ENCODE results near the gene CFAP126.
"Not testable (repeated sequence)": the region's sequence is repeated elsewhere in the genome, so short reads cannot be mapped to it uniquely, and the experiment has no call there.

CFAP126 gene
- total RNA-seq: 0 to 0.39 (median 0) reads per million in 3 experiments

DNA sequence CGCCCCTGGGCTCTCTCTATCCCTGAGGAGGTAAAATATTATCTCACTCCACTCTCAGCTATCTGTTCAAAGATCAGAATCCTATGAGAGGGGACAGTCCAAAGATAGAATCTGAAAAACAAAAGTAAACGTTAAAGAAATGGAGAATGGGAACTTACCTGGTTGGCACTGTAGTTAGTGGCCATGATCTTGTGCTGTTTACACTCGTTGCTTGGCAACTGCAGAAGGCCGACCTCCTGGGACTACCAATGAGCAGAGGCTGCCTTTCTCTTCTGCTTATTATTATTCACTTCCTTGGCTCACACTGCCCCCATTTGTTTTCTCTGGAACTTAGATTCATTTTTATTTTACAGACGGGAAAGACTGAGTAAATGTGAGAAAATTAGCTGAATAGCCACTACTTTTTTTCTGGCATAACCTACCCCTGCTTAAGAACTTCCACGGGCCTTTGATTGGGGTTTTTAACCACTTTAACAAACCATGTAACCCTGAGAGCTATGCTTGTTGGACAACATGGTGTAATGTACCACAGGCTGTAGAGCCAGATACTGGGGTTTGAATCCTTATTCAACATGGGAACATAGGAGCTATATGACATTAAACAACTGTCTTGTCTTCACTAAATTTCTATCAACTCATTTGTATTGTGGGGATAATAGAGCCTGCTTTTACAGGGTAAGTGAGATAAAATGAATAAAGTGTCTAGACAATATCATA is at the start of gene CFAP126:
Gene CFAP126, minus strand, starts transcription at position 193 of the 717 bp plus-strand sequence. Its CDS starts 8 bp downstream, at position 185.
- DNase-seq: peak; percentile 69

GRCh38 chr1:161413050-161413449 is 45.4 kb upstream of the CFAP126 start:
- DNase-seq: not testable (repeated sequence)

DNA sequence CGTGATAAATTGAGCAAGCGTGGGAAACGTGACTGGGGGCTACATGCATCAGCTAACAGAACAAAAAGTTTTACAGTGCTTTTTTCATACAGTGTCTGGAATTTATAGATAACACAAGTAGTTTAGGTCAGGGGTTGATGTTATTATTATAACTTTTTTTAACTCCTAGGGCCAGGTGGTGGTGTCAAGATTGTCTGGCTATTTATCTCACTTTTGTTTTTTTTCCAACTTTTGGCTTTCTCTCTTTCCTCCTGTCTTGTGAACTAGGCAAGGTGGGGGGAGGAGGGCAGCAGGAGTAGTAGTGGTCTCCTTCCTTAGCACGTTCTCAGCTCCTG is 42.9 kb upstream of the CFAP126 start:
- DNase-seq: not testable (repeated sequence)

- DNase-seq: peak; percentile 27
These were observed 42.4 kb upstream of the CFAP126 start for GRCh38 chr1:161409848-161410635.

GRCh38 chr1:161408429-161409052 is 40.9 kb upstream of the CFAP126 start:
- no peak for DNase-seq

DNA sequence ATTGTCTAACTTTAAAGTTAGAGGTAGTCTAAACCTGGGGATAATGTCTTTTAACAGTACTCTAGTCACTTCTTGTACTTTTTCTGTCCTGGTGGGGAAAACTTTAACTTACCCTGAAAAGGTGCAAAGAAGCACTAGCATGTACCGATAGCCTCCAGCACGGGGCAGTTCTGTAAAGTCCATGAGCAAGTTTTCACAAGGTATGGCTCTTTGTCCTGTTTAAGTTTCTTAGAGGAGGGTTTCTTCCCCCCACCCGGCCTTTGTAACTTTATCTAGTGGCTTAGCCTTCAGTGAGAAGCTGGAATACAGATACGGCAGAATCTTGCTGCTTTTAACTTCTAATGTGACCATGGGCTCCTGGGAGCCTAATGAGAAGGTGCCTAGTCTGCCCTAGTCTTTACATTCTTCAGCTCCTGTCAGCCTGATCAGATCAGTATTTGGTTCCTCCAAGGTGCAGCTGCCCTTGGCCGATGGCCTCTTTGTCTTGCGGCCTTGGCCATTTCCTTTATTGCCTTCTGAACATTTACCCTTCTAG is 39.8 kb upstream of the CFAP126 start:
- no peak for DNase-seq

- not testable (repeated sequence) for DNase-seq
These were observed 38.9 kb upstream of the CFAP126 start for GRCh38 chr1:161406551-161406950.

DNA sequence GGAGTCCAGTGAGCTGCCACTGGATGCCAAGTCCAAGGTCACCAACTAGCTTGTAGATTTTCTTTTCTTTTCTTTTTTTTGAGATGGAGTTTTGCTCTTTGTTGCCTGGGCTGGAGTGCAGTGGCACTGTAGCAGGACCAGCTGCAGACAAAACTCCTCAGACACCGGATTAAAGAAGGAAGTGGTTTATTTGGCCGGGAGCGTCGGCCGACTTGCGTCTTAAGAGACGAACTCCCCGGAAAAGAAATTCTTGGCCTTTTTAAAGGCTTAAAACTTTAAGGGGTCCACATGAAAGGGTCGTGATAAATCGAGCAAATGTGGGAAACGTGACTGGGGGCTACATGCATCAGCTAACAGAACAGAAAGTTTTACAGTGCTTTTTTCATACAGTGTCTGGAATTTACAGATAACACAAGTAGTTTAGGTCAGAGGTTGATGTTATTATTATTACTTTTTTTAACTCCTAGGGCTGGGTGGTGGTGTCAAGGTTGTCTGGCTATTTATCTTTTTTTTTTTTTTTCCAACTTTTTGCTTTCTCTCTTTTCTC is 36.4 kb upstream of the CFAP126 start:
- DNase-seq: no peak

GRCh38 chr1:161402446-161402845 is 34.8 kb upstream of the CFAP126 start:
- no peak for DNase-seq

DNA sequence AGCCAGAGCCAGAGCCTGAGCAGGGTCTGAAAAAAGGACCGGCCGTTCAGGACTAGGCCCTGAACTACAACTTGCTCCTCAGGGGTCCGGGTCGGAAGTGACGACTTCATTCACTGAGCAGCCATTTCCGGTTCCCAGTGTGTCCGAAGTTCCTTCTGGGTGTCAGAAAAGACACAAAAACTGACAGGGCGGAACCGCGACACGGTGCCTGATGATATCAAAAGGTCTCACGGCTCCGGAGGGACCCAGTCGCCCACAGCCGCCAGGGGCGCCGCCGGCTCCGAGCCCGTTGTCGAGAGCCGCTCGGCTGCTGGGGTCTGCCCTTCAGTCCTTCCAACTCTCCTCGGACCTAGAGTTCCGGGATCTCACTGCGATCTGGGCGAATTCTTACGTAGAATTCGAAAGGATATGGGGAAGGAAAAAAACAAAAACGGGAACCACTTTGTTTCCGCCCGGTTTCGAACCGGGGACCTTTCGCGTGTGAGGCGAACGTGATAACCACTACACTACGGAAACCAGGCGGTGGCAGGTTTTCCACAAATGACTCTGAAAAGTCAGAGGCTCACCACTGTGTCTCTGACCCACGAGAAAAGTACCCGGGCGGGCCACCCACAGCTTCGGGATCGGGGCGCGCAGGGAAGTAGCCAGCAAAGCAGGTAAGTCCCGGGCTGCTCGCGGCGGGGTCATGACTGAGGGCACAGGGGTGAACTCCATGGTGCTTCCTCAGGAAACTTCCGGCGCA is 31.8 kb upstream of the CFAP126 start:
- peak; percentile 91 for DNase-seq

GRCh38 chr1:161398900-161399256 is 31.2 kb upstream of the CFAP126 start:
- no peak for DNase-seq

DNA sequence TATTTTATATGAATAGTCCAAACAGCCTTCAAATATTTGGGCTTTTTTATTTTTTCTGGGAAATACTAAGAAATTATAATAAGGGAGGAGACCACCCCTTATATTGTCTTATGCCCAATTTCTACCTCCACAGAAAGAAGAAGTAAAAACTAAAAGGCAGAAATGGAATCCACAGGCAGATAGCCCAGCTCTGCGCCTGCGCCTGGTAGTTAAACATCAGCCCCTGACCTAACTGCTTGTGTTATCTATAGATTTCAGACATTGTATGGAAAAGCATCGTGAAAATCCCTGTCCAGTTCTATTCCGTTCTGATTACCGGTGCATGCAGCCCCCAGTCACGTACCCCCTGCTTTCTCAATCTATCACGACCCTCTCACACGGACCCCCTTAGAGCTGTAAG is 29.4 kb upstream of the CFAP126 start:
- DNase-seq: not testable (repeated sequence)

GRCh38 chr1:161393151-161393550 is 25.5 kb upstream of the CFAP126 start:
- DNase-seq: no peak

GRCh38 chr1:161391611-161392010 is 23.9 kb upstream of the CFAP126 start:
- DNase-seq: no peak

DNA sequence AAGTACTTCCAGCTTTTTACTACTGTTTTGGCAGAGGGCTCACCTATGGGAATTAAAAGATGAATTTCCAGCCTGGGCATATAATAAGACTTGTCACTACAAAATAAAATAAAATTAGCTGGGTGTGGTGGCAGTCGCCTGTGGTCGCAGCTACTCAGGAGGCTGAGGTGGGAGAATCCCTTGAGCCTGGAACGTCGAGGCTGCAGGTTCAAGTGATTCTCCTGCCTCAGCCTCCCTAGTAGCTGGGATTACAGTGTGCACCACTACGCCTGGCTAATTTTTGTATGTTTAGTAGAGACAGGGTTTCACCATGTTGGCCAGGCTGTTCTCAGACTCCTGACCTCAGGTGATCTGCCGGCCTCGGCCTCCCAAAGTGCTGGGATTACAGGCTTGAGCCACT is 23.5 kb upstream of the CFAP126 start:
- not testable (repeated sequence) for DNase-seq

GRCh38 chr1:161390559-161390858 is 22.8 kb upstream of the CFAP126 start:
- peak; percentile 21 for DNase-seq

GRCh38 chr1:161389691-161390558 is 22.2 kb upstream of the CFAP126 start:
- DNase-seq: peak; percentile 89

- DNase-seq: not testable (repeated sequence)
These were observed 21.5 kb upstream of the CFAP126 start for GRCh38 chr1:161389158-161389557.

DNA sequence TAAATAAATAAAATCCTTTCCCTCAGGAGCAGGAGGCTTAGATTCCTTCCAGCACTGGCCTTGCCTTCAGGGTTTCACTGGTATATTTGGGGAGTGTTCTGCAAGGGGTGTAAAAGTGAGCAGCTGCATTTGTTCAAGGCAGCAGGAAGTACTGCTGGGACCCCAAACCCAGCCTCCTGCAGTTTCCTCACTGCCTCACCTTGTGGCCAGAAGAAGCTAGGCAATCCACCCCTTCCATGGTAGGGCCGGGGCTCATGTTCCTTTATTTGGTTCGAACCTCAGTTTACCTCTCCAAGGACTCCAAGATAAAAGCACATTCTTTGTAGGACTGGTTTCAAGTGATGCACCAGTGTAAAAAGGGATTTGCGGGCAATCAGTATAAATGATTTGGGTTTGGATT is 21.0 kb upstream of the CFAP126 start:
- DNase-seq: no peak

DNA sequence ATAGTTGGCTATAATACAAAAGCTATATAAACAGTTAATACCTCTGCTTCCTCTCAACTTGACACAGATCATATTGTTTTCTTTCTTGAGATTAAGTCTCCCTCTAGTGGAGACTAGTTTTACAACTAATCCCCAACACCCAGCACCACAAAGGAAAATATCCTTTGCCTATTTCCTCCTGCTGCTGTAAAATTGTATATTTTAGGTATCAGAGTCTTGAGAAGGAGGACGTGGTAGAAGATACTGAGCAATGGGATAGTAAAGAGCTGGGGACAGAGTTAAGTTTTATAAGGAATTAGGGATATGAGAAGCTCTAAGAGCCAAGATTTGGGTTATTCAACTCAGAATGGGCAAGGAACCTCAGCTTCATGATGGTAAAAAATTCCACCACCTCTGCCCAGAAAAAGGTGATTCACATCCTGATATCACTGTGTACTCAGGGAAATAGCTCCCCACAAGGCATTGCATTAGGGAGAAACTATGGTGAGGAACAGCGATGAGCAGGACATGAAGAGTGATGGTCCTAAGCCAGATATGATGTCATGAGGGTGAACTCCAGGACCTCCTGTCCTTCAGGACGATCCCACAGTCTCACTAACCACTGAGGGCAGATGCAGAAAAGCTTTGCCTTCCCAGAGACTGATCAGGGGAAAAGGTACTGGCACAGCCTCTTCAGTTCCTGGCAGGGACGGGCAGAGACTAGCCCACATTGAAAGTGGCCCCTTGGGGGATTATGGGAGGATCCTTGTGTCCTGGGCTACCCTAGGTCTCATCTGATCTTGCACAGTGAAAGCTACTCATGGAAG is 14.7 kb upstream of the CFAP126 start:
- peak; percentile 49 for DNase-seq

- DNase-seq: no peak
These were observed 14.0 kb upstream of the CFAP126 start for GRCh38 chr1:161381707-161382106.
